Mesenchymal stem cell (in vitro differentiated cells and primary cell): Measurements from ENCODE around the gene TAPT1.

Experiments
- DNase-seq: peaks from one replicate; pipeline ENCODE4 v3.0.0-alpha.2; 2013
- H2AFZ ChIP-seq: one replicate; pipeline ENCODE4 v1.6.1; 2013; ENCODE audit warnings: low read depth, mild to moderate bottlenecking, control low read depth, inconsistent platforms, low read length, moderate library complexity
- H2AK5ac ChIP-seq: 2 replicates; pipeline ENCODE4 v1.6.1; 2013; ENCODE audit warnings: low read length, moderate library complexity, mild to moderate bottlenecking, inconsistent platforms; ENCODE audit not compliant: severe bottlenecking
- H2BK120ac ChIP-seq: one replicate; pipeline ENCODE4 v1.6.1; 2013; ENCODE audit warnings: low read depth, mild to moderate bottlenecking, inconsistent platforms, low read length, moderate library complexity
- H2BK12ac ChIP-seq, 2 experiments: one replicate each; pipeline ENCODE4 v1.6.1; 2013; ENCODE audit warnings: inconsistent platforms in 2 of 2, low read length in 2 of 2, mild to moderate bottlenecking in 2 of 2, moderate library complexity in 2 of 2, control low read depth in 1 of 2
- H2BK15ac ChIP-seq: one replicate; pipeline ENCODE4 v1.6.1; 2013; ENCODE audit warnings: mild to moderate bottlenecking, low read depth, inconsistent platforms; ENCODE audit not compliant: poor library complexity, severe bottlenecking
- H2BK5ac ChIP-seq: 2 replicates; pipeline ENCODE4 v1.6.1; 2013; ENCODE audit warnings: low read depth, mild to moderate bottlenecking, low read length, control low read depth, inconsistent platforms; ENCODE audit not compliant: poor library complexity, severe bottlenecking
- H3K14ac ChIP-seq, 2 experiments: one replicate each; pipeline ENCODE4 v1.6.1; 2013; ENCODE audit warnings: inconsistent platforms in 2 of 2, low read length in 2 of 2, control low read depth in 1 of 2, mild to moderate bottlenecking in 1 of 2, moderate library complexity in 1 of 2
- H3K18ac ChIP-seq, 2 experiments: one replicate each; pipeline ENCODE4 v1.6.1; 2013; ENCODE audit warnings: inconsistent platforms in 2 of 2, low read length in 2 of 2, control low read depth in 1 of 2, low read depth in 1 of 2, mild to moderate bottlenecking in 1 of 2
- H3K23ac ChIP-seq, 2 experiments: one replicate each; pipeline ENCODE4 v1.6.1; 2013; ENCODE audit warnings: inconsistent platforms in 2 of 2, low read length in 2 of 2, mild to moderate bottlenecking in 2 of 2, moderate library complexity in 2 of 2, control low read depth in 1 of 2
- H3K27ac ChIP-seq: 2 replicates; pipeline ENCODE4 v1.5.1; 2013; ENCODE audit warnings: mild to moderate bottlenecking, moderate library complexity, low read length, control low read depth, inconsistent platforms; ENCODE audit not compliant: poor library complexity, severe bottlenecking
- H3K27me3 ChIP-seq, 2 experiments: 2 replicates each; pipeline versions ENCODE4 v1.6.1 to v1.7.0; 2013; ENCODE audit warnings: low read length in 2 of 2, mild to moderate bottlenecking in 2 of 2, moderate library complexity in 2 of 2, control low read depth in 1 of 2, inconsistent platforms in 1 of 2; ENCODE audit not compliant: control insufficient read depth in 1 of 2, insufficient read depth in 1 of 2
- H3K36me3 ChIP-seq, 2 experiments: 2 replicates each; pipeline versions ENCODE4 v1.6.1 to v1.7.0; 2013; ENCODE audit warnings: low read length in 2 of 2, control low read depth in 1 of 2, inconsistent platforms in 1 of 2, low read depth in 1 of 2, mild to moderate bottlenecking in 1 of 2; ENCODE audit not compliant: insufficient read depth in 2 of 2, control insufficient read depth in 1 of 2
- H3K4ac ChIP-seq, 2 experiments: one replicate each; pipeline ENCODE4 v1.6.1; 2013; ENCODE audit warnings: inconsistent platforms in 2 of 2, low read length in 2 of 2, mild to moderate bottlenecking in 2 of 2, moderate library complexity in 2 of 2, control low read depth in 1 of 2, low read depth in 1 of 2
- H3K4me1 ChIP-seq: 2 replicates; pipeline ENCODE4 v1.6.1; 2013; ENCODE audit warnings: low read depth, low read length, control low read depth; ENCODE audit not compliant: control insufficient read depth, insufficient read depth
- H3K4me2 ChIP-seq: 2 replicates; pipeline ENCODE4 v1.6.1; 2013; ENCODE audit warnings: low read length, mild to moderate bottlenecking, inconsistent platforms; ENCODE audit not compliant: poor library complexity, severe bottlenecking
- H3K4me3 ChIP-seq, 2 experiments: 2 replicates each; pipeline versions ENCODE4 v1.5.1 to v1.7.0; 2013; ENCODE audit warnings: low read length in 2 of 2, mild to moderate bottlenecking in 2 of 2, control low read depth in 1 of 2, low read depth in 1 of 2; ENCODE audit not compliant: insufficient read depth in 1 of 2
- H3K79me1 ChIP-seq: replicated peaks from 2 replicates; pipeline ENCODE4 v1.6.1; 2013; ENCODE audit warnings: mild to moderate bottlenecking, control low read depth, low read length, inconsistent platforms; ENCODE audit not compliant: poor library complexity, severe bottlenecking
- H3K9ac ChIP-seq: 2 replicates; pipeline ENCODE4 v1.7.0; 2013; ENCODE audit warnings: mild to moderate bottlenecking, low read length, moderate library complexity
- H3K9me3 ChIP-seq: 2 replicates; pipeline ENCODE4 v1.7.0; 2013; ENCODE audit warnings: mild to moderate bottlenecking, low read length; ENCODE audit not compliant: control insufficient read depth
- H4K8ac ChIP-seq: one replicate; pipeline ENCODE4 v1.6.1; 2013; ENCODE audit warnings: inconsistent platforms, mild to moderate bottlenecking, low read length, moderate library complexity
- H4K91ac ChIP-seq: one replicate; pipeline ENCODE4 v1.6.1; 2013; ENCODE audit warnings: mild to moderate bottlenecking, low read length, inconsistent platforms
- WGBS: methylation state at CpG from one replicate; pipeline ENCODE4 v1.1.7; 2013; ENCODE audit warnings: mixed read lengths; 5-methylcytosine and 5-hydroxymethylcytosine counted together

Gene TAPT1

DNA sequence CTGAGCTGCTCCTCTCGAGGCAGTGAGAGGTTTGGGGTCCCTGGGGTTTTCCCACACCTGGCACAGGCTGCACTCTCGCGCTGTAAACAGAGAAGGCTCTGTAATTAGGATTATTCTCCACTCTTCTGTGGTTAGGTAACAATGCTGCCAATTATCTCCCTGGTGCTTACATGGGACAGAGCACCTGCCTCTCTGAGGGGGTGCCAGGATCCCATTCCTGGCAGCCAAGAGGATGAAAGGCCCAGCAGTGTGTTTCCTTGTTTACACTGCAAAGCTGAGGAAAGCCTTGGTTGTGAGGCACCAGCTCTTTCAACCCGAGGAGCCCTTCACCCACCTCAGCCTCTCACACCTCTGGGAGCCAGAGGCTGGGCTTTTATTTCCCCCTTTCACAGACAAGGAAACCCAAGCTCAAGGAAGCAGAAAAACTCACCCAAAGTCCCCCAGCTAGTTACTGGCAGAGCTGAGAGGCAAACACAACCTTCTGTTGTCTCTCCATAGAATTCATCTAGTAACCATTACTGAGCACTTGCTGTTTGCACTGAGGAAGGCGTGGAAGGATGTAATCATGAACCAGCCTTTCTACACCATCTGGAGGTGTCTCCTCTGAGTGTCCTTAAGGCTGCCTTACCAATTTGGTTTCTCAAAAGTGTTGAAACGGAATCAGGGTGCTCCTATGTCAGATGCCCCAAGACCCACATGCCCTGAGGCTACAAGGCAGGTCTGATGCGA lies 102.8 kb downstream of the TAPT1 start:
- Histone ChIP-seq H4K91ac (no peak overlapping the region), H2BK12ac (no peak overlapping the region), H2BK120ac (no peak overlapping the region), H3K4ac (no peak overlapping the region), H3K9ac (no peak overlapping the region), H2BK15ac (no peak overlapping the region), H3K4me1 (peaks cover 2% of the 10 kb centered on the region), H2AK5ac (no peak overlapping the region), H3K4me3 (no peak overlapping the region), H3K36me3 (no peaks in the 10 kb centered on the region), H3K79me1 (no peaks in the 10 kb centered on the region), H3K18ac (no peak overlapping the region), H3K27me3 (peaks cover 33 to 75% of the 10 kb centered on the region in 2 experiments), H3K14ac (no peak overlapping the region), H2BK5ac (no peak overlapping the region), H2AFZ (no peak overlapping the region), H3K27ac (no peak overlapping the region), H3K4me2 (no peak overlapping the region), H3K9me3 (no peaks in the 10 kb centered on the region), H4K8ac (no peak overlapping the region), H3K23ac (no peak overlapping the region)
- DNase-seq: no peak
- WGBS: 64% methylated on average over 7 of the region's 7 CpGs

DNA sequence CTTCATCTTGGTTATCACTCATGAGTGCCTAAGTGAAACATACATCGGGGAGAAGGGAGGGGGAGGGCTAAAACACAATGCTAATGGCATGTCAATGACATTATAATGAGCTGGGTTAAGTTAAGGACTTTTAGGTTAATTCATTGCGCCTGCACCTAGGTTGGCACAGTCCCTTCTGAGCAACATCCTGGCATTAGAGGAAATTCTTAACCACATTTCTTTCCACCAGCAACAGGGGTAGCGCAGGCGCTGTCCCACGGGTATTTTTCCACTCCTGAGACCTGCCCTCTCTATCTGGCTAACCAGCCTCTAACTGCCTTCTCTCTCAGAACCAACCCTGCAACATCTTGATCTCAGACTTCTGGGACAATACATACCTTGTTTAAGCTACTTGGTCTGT lies 103.5 kb downstream of the TAPT1 start:
- H3K27me3 ChIP-seq: peaks cover 33 to 78% of the 10 kb centered on the region in 2 experiments
- no peak overlapping the region for H3K4ac ChIP-seq
- no peak for DNase-seq
- no peak overlapping the region for H3K18ac ChIP-seq
- H3K4me2 ChIP-seq: no peak overlapping the region
- H2AFZ ChIP-seq: no peak overlapping the region
- no peaks in the 10 kb centered on the region for H3K79me1 ChIP-seq
- no peak overlapping the region for H2BK120ac ChIP-seq
- no peak overlapping the region for H4K8ac ChIP-seq
- H4K91ac ChIP-seq: no peak overlapping the region
- WGBS: 85% methylated on average over 5 of the region's 5 CpGs
- peaks cover 2% of the 10 kb centered on the region for H3K4me1 ChIP-seq
- no peak overlapping the region for H2BK12ac ChIP-seq
- H2AK5ac ChIP-seq: no peak overlapping the region
- H3K14ac ChIP-seq: no peak overlapping the region
- H3K23ac ChIP-seq: no peak overlapping the region
- no peak overlapping the region for H3K27ac ChIP-seq
- H2BK15ac ChIP-seq: no peak overlapping the region
- H3K9ac ChIP-seq: no peak overlapping the region
- H3K9me3 ChIP-seq: no peaks in the 10 kb centered on the region
- H2BK5ac ChIP-seq: no peak overlapping the region
- H3K4me3 ChIP-seq: no peak overlapping the region
- H3K36me3 ChIP-seq: no peaks in the 10 kb centered on the region

- no peak overlapping the region for H2BK12ac ChIP-seq
- H2AK5ac ChIP-seq: no peak overlapping the region
- H2BK5ac ChIP-seq: no peak overlapping the region
- H3K4ac ChIP-seq: no peak overlapping the region
- H3K18ac ChIP-seq: no peak overlapping the region
- DNase-seq: no peak
- H3K4me1 ChIP-seq: peaks cover 2% of the 10 kb centered on the region
- H3K36me3 ChIP-seq: no peaks in the 10 kb centered on the region
- no peaks in the 10 kb centered on the region for H3K79me1 ChIP-seq
- no peak overlapping the region for H4K8ac ChIP-seq
- no peak overlapping the region for H3K27ac ChIP-seq
- no peak overlapping the region for H2BK120ac ChIP-seq
- no peak overlapping the region for H3K4me2 ChIP-seq
- H3K9me3 ChIP-seq: no peaks in the 10 kb centered on the region
- H2BK15ac ChIP-seq: no peak overlapping the region
- no peak overlapping the region for H3K23ac ChIP-seq
- no peak overlapping the region for H3K14ac ChIP-seq
- H2AFZ ChIP-seq: no peak overlapping the region
- WGBS: 85% methylated on average over 4 of the region's 4 CpGs
- peaks cover 33 to 78% of the 10 kb centered on the region in 2 experiments for H3K27me3 ChIP-seq
- H3K9ac ChIP-seq: no peak overlapping the region
- no peak overlapping the region for H3K4me3 ChIP-seq
- no peak overlapping the region for H4K91ac ChIP-seq
Measured at GRCh38 chr4:16122308-16122711, 104.0 kb downstream of the TAPT1 start.

DNA sequence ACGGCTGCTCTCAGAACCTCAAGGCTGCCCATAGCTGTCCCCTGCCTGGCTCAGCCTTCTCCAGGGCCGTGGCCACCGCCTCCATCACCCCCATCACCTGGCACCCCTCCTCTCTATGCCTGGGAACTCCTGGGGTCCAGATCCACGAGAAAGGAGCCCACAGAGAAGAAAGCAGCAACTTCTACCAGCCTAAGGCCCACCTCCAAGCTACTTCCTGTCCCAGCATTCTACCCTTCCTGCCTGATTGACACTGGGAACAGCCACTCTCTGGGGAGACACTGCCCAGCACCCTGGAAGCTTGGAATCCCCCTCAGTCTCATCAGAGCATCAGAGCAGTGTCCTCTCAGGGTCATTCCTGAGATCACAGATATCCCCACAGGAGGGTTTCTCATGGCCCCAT lies 105.6 kb downstream of the TAPT1 start:
- H2BK15ac ChIP-seq: no peak overlapping the region
- no peak overlapping the region for H3K9ac ChIP-seq
- no peak overlapping the region for H2AFZ ChIP-seq
- no peak overlapping the region for H2BK120ac ChIP-seq
- no peak overlapping the region for H3K4me3 ChIP-seq
- H3K23ac ChIP-seq: no peak overlapping the region
- H3K4me2 ChIP-seq: no peak overlapping the region
- H3K4ac ChIP-seq: no peak overlapping the region
- no peak overlapping the region for H2BK12ac ChIP-seq
- H4K8ac ChIP-seq: no peak overlapping the region
- no peak overlapping the region for H3K27ac ChIP-seq
- no peak overlapping the region for H4K91ac ChIP-seq
- no peaks in the 10 kb centered on the region for H3K79me1 ChIP-seq
- no peaks in the 10 kb centered on the region for H3K9me3 ChIP-seq
- 72% methylated on average over 4 of the region's 4 CpGs for WGBS
- no peak overlapping the region for H2BK5ac ChIP-seq
- H3K27me3 ChIP-seq: peaks cover 33 to 84% of the 10 kb centered on the region in 2 experiments
- H2AK5ac ChIP-seq: no peak overlapping the region
- no peak for DNase-seq
- H3K4me1 ChIP-seq: peaks cover 1% of the 10 kb centered on the region
- H3K18ac ChIP-seq: no peak overlapping the region
- no peaks in the 10 kb centered on the region for H3K36me3 ChIP-seq
- no peak overlapping the region for H3K14ac ChIP-seq
